Tibial nerve (tissue), 4 donors: ENCODE measurements around the gene EPPIN. TPM values are rescaled to one million over a fixed set of nuclear protein-coding genes. Genes with fewer than 3 reads are reported as not detected.

Experiments used
- DNase-seq, 2 donors: peaks; one replicate each; pipeline ENCODE4 v3.0.0-alpha.2; 2019; ENCODE audit warnings: low spot score in 2 of 2
- H3K27ac ChIP-seq, 4 donors: fragments of 200-600 bp; sonication (generic) in 3 of 4; one replicate each; pipeline ENCODE4 v1.5.1; 2017 to 2019; ENCODE audit warnings: mild to moderate bottlenecking in 1 of 4
- H3K27me3 ChIP-seq, 2 donors: fragments of 200-600 bp; sonication (generic) in 1 of 2; one replicate each; pipeline versions ENCODE4 v1.5.1 to v1.6.0; 2017 to 2019
- H3K36me3 ChIP-seq, 3 donors: fragments of 200-600 bp; sonication (generic); one replicate each; pipeline ENCODE4 v1.5.1; 2018 to 2019
- H3K4me1 ChIP-seq, 4 donors: fragments of 200-600 bp; sonication (generic) in 3 of 4; one replicate each; pipeline ENCODE4 v1.5.1; 2017 to 2019
- H3K4me3 ChIP-seq, 4 donors: fragments of 200-600 bp; sonication (generic) in 3 of 4; one replicate each; pipeline ENCODE4 v1.5.1; 2017 to 2019; ENCODE audit warnings: mild to moderate bottlenecking in 1 of 4, moderate library complexity in 1 of 4
- H3K9me3 ChIP-seq, 4 donors: fragments of 200-600 bp; sonication (generic) in 3 of 4; one replicate each; pipeline ENCODE4 v1.5.1; 2017 to 2019
- CTCF ChIP-seq, 5 experiments: fragments of 200-600 bp in 3 of 5; fragments of 450-650 bp in 2 of 5; sonication (generic) in 3 of 5; IDR thresholded peaks; one replicate each; pipeline ENCODE4 v1.5.1; 2016 to 2019; ENCODE audit warnings: antibody characterized with exemption in 5 of 5, mild to moderate bottlenecking in 3 of 5, moderate library complexity in 2 of 5
- EP300 ChIP-seq, 2 donors: sonication (generic); formaldehyde crosslinking; IDR thresholded peaks; one replicate each; pipeline ENCODE4 v1.6.1; 2017; ENCODE audit warnings: antibody characterized with exemption in 2 of 2, mild to moderate bottlenecking in 1 of 2
- POLR2A ChIP-seq, 2 donors: fragments of 450-650 bp; IDR thresholded peaks; one replicate each; pipeline ENCODE4 v1.6.1; 2017; ENCODE audit warnings: antibody characterized with exemption in 2 of 2, mild to moderate bottlenecking in 2 of 2, moderate library complexity in 2 of 2
- WGBS, 2 donors: methylation state at CpG; one replicate each; pipeline ENCODE4 v1.1.5; 2018; 5-methylcytosine and 5-hydroxymethylcytosine counted together
- small RNA-seq: library from RNA; depleted of rRNA; stranded (forward); fragments of <200 nt; gene quantifications from one replicate; pipeline ENCODE3, GENCODE V24; 2016
- total RNA-seq, 4 donors: library from RNA; depleted of rRNA; stranded (reverse); fragments of >200 nt; gene quantifications; one replicate each; pipeline ENCODE4 v1.1.0, GENCODE V29; 2016

The EPPIN gene
- total RNA-seq, 4 donors from 2014 or later, result not detected

- Histone ChIP-seq H3K27ac (no peak overlapping the region), H3K4me3 (no peak overlapping the region), H3K36me3 (no peaks in the 10 kb centered on the region), H3K27me3 (peaks cover 0 to 11% of the 10 kb centered on the region in 2 donors), H3K4me1 (no peaks in the 10 kb centered on the region), H3K9me3 (no peaks in the 10 kb centered on the region)
- no peak for DNase-seq
- TF ChIP-seq EP300 (IDR thresholded peaks at IDR 0.05), result no peak
- no peak for TF ChIP-seq CTCF (IDR thresholded peaks at IDR 0.05)
- TF ChIP-seq POLR2A (IDR thresholded peaks at IDR 0.05), result no peak
- 61 to 65% methylated on average over 3 of the region's 3 CpGs for WGBS, 2 donors
Observed at GRCh38 chr20:45497971-45498494, 49.2 kb downstream of the EPPIN start.

GRCh38 chr20:45496166-45496565 is 51.0 kb downstream of the EPPIN start:
- DNase-seq, result no peak
- Histone ChIP-seq H3K27me3 (peaks cover 0 to 11% of the 10 kb centered on the region in 2 donors), H3K36me3 (no peaks in the 10 kb centered on the region), H3K9me3 (no peaks in the 10 kb centered on the region), H3K27ac (no peak overlapping the region), H3K4me3 (no peak overlapping the region), H3K4me1 (no peaks in the 10 kb centered on the region)
- WGBS, 2 donors, result 67 to 68% methylated on average over 3 of the region's 3 CpGs
- TF ChIP-seq POLR2A (IDR thresholded peaks at IDR 0.05) (no peak), CTCF (IDR thresholded peaks at IDR 0.05) (no peak), EP300 (IDR thresholded peaks at IDR 0.05) (no peak)

GRCh38 chr20:45495501-45495941 is 51.7 kb downstream of the EPPIN start:
- no peak overlapping the region for H3K4me3 ChIP-seq
- no peaks in the 10 kb centered on the region for H3K4me1 ChIP-seq
- no peak overlapping the region for H3K27ac ChIP-seq
- 81 to 86% methylated on average over 1 of the region's 1 CpG for WGBS, 2 donors
- H3K27me3 ChIP-seq, result peaks cover 0 to 11% of the 10 kb centered on the region in 2 donors
- DNase-seq, result no peak
- no peaks in the 10 kb centered on the region for H3K9me3 ChIP-seq
- H3K36me3 ChIP-seq, result no peaks in the 10 kb centered on the region
- TF ChIP-seq EP300 (IDR thresholded peaks at IDR 0.05), result no peak
- TF ChIP-seq POLR2A (IDR thresholded peaks at IDR 0.05), result no peak
- TF ChIP-seq CTCF (IDR thresholded peaks at IDR 0.05), result no peak

Small RNA genes lying within 50 kb of the gene (small RNA-seq; reads per million reads assigned to genes)
- gene AL031663.1 (not detected), gene HSPD1P21 (not detected), gene RNA5SP485 (not detected)

Other genes with a start within 250 kb of the EPPIN start
- under 1 TPM in 1 of 4 donors, not detected in 3; 0.44 TPM for gene RBPJL, start 240.6 kb downstream of the EPPIN start, total RNA-seq
- gene MATN4, start 239.1 kb downstream of the EPPIN start, total RNA-seq, result not detected
- gene SDC4, start 199.0 kb downstream of the EPPIN start, total RNA-seq, result 10 to 100 TPM; 41.2 to 72.5 (median 63.4) TPM
- 10 to 100 TPM; 19.2 to 35.6 (median 25.2) TPM for gene SYS1, start 184.2 kb downstream of the EPPIN start, total RNA-seq
- gene TP53TG5, start 169.1 kb downstream of the EPPIN start, total RNA-seq, result not detected
- gene DBNDD2, start 139.1 kb downstream of the EPPIN start, total RNA-seq, result 10 to 100 TPM; 36.3 to 63.3 (median 51.1) TPM
- gene PIGT, start 131.3 kb downstream of the EPPIN start, total RNA-seq, result 10 to 100 TPM; 54.6 to 82.8 (median 69.7) TPM
- gene WFDC2, start 77.6 kb downstream of the EPPIN start, total RNA-seq, result 1 to 10 TPM in 1 of 4 donors, under 1 TPM in 1, not detected in 2; 0.84 to 3.5 TPM
- not detected for gene SPINT3, start 31.8 kb downstream of the EPPIN start, total RNA-seq
- gene WFDC6, start 7.9 kb downstream of the EPPIN start, total RNA-seq, result not detected
- not detected for gene WFDC8, start 31.9 kb upstream of the EPPIN start, total RNA-seq
- gene WFDC10A, start 82.3 kb upstream of the EPPIN start, total RNA-seq, result not detected
- not detected for gene WFDC9, start 83.9 kb upstream of the EPPIN start, total RNA-seq
- gene WFDC11, start 122.8 kb upstream of the EPPIN start, total RNA-seq, result not detected
- not detected for gene WFDC13, start 154.6 kb upstream of the EPPIN start, total RNA-seq
- gene WFDC10B, start 157.6 kb upstream of the EPPIN start, total RNA-seq, result under 1 TPM in 1 of 4 donors, not detected in 3; 0.84 TPM
- not detected for gene SPINT4, start 174.9 kb upstream of the EPPIN start, total RNA-seq
- 1 to 10 TPM in 1 of 4 donors, not detected in 3; 2.4 TPM for gene WFDC3, start 244.5 kb upstream of the EPPIN start, total RNA-seq
- gene DNTTIP1, start 244.6 kb upstream of the EPPIN start, total RNA-seq, result 10 to 100 TPM; 17.4 to 33.6 (median 27.2) TPM